CD4-positive, CD25-positive, alpha-beta regulatory T cell (primary cell): Measurements from ENCODE around the gene GEN1. TPM values are rescaled to one million over a fixed set of nuclear protein-coding genes. Genes with fewer than 3 reads are reported as not detected.

ENCODE experiments used
- polyA plus RNA-seq, 4 donors: library from polyadenylated mRNA; unstranded; fragments of 300-500 nt; fragmentation: Illumina TruSeq; gene quantifications; one replicate each; pipeline ENCODE4 v1.2.3, GENCODE V29; 2021
- total RNA-seq: library from RNA; stranded (reverse); gene quantifications from one replicate; pipeline ENCODE4 v1.2.3, GENCODE V29; 2022

GEN1 gene
- total and polyA plus RNA-seq, 5 donors from 2014 or later = 0.94 to 11.2 (median 2.0) TPM

Other genes with a start within 250 kb of the GEN1 start
- not detected for gene RAD51AP2, start 235.7 kb upstream of the GEN1 start, total RNA-seq
- gene RAD51AP2, start 235.7 kb upstream of the GEN1 start, polyA plus RNA-seq = not detected
- not detected for gene VSNL1, start 213.4 kb upstream of the GEN1 start, total RNA-seq
- not detected for gene VSNL1, start 213.4 kb upstream of the GEN1 start, polyA plus RNA-seq
- gene SMC6, start 328 bp upstream of the GEN1 start, total RNA-seq = 34.4 TPM
- 10 to 100 TPM; 11.5 to 24.8 (median 19.7) TPM for gene SMC6, start 328 bp upstream of the GEN1 start, polyA plus RNA-seq
- gene MSGN1, start 62.3 kb downstream of the GEN1 start, total RNA-seq = not detected
- gene MSGN1, start 62.3 kb downstream of the GEN1 start, polyA plus RNA-seq = not detected
- not detected for gene KCNS3, start 124.5 kb downstream of the GEN1 start, total RNA-seq
- not detected for gene KCNS3, start 124.5 kb downstream of the GEN1 start, polyA plus RNA-seq